HepG2 (cell line): Measurements from ENCODE around the gene MYLK. TPM values are rescaled to one million over a fixed set of nuclear protein-coding genes. Genes with fewer than 3 reads are reported as not detected.

Source experiments
- CBX5 ChIP-seq: sonication (generic); formaldehyde crosslinking; IDR thresholded peaks from 2 replicates; pipeline ENCODE4 v1.4.0; 2020; ENCODE audit warnings: missing genetic modification reagents, borderline replicate concordance
- EP300 ChIP-seq, 3 experiments: sonication (generic) in 1 of 3; formaldehyde crosslinking in 1 of 3; IDR thresholded peaks; 2 replicates each; pipeline versions ENCODE4 v1.5.1 to v1.6.1; 2011 to 2020; ENCODE audit warnings: low read depth in 2 of 3, low read length in 2 of 3, borderline replicate concordance in 1 of 3, improper control_type of control experiment in 1 of 3, mild to moderate bottlenecking in 1 of 3, missing genetic modification reagents in 1 of 3, moderate library complexity in 1 of 3
- FOSL2 ChIP-seq: sonication (generic); formaldehyde crosslinking; IDR thresholded peaks from 2 replicates; pipeline ENCODE4 v1.4.0; 2020; ENCODE audit warnings: missing genetic modification reagents
- GATAD2A ChIP-seq: IDR thresholded peaks from 2 replicates; pipeline ENCODE4 v1.6.1; 2016
- JARID2 ChIP-seq: sonication (generic); formaldehyde crosslinking; IDR thresholded peaks from 2 replicates; pipeline ENCODE4 v1.8.1; 2023; ENCODE audit warnings: missing genetic modification reagents, inconsistent platforms; ENCODE audit not compliant: insufficient replicate concordance
- KAT8 ChIP-seq: IDR thresholded peaks from 2 replicates; pipeline ENCODE4 v1.6.1; 2016; ENCODE audit warnings: missing genetic modification reagents, missing compliant biosample characterization
- NCOA1 ChIP-seq: sonication (generic); formaldehyde crosslinking; IDR thresholded peaks from 2 replicates; pipeline ENCODE4 v1.9.0; 2021; ENCODE audit warnings: missing genetic modification reagents
- RXRA ChIP-seq: sonication (generic); formaldehyde crosslinking; IDR thresholded peaks from 2 replicates; pipeline ENCODE4 v1.5.1; 2020; ENCODE audit warnings: missing genetic modification reagents
- SMARCC2 ChIP-seq: fragments of 450-650 bp; IDR thresholded peaks from 2 replicates; pipeline ENCODE4 v1.6.1; 2017; ENCODE audit warnings: antibody characterized with exemption, mild to moderate bottlenecking
- SRSF4 ChIP-seq: fragments of 200-400 bp; formaldehyde crosslinking; IDR thresholded peaks from one replicate; pipeline ENCODE4 v1.6.1; 2018; ENCODE audit warnings: mild to moderate bottlenecking, low read depth, low read length, moderate library complexity; ENCODE audit not compliant: poor library complexity, severe bottlenecking
- TCF7 ChIP-seq: sonication (generic); IDR thresholded peaks from 2 replicates; pipeline ENCODE4 v1.6.1; 2016; ENCODE audit warnings: antibody characterized with exemption, low read depth
- ZNF121 ChIP-seq: sonication (generic); formaldehyde crosslinking; IDR thresholded peaks from 2 replicates; pipeline ENCODE4 v1.5.0; 2020; ENCODE audit warnings: mild to moderate bottlenecking, missing genetic modification reagents
- ZNF546 ChIP-seq: sonication (generic); formaldehyde crosslinking; conservative IDR thresholded peaks from 2 replicates; pipeline ENCODE4 v1.8.1; 2023; ENCODE audit warnings: mild to moderate bottlenecking, missing genetic modification reagents
- ZNF772 ChIP-seq: sonication (generic); formaldehyde crosslinking; IDR thresholded peaks from 2 replicates; pipeline ENCODE4 v1.5.0; 2020; ENCODE audit warnings: mild to moderate bottlenecking, missing genetic modification reagents
- ZNF773 ChIP-seq: sonication (generic); formaldehyde crosslinking; IDR thresholded peaks from 2 replicates; pipeline ENCODE4 v1.4.0; 2020; ENCODE audit warnings: missing genetic modification reagents, borderline replicate concordance
- polyA plus RNA-seq, 8 experiments: library from polyadenylated mRNA; depleted of rRNA in 3 of 8; stranded (reverse) in 7 of 8; unstranded in 1 of 8; fragments of >200 nt; fragmentation: Illumina TruSeq in 4 of 8; extraction: Trizol in 4 of 8; gene quantifications; 2 replicates each; pipeline versions ENCODE4 v1.2.1 to v1.2.3, GENCODE V29; 2011 to 2016; ENCODE audit warnings: low read depth in 4 of 8, missing spikeins in 1 of 8, mixed read lengths in 1 of 8; ENCODE audit not compliant: insufficient read depth in 1 of 8
- total RNA-seq, 5 experiments: library from RNA; depleted of rRNA; stranded (reverse); fragments of >200 nt; fragmentation: Illumina TruSeq; extraction: Trizol; gene quantifications; 2 replicates each; pipeline ENCODE4 v1.2.3, GENCODE V29; 2016; ENCODE audit warnings: low read depth in 1 of 5
- TF ChIP-seq, protein P1 (sequence below): sonication (generic); formaldehyde crosslinking; IDR thresholded peaks from 2 replicates; pipeline ENCODE4 v1.4.0; 2020; ENCODE audit warnings: missing genetic modification reagents, mild to moderate bottlenecking, borderline replicate concordance
- TF ChIP-seq, protein P2 (sequence below): IDR thresholded peaks from 2 replicates; pipeline ENCODE4 v1.6.1; 2016; ENCODE audit warnings: low read depth
- TF ChIP-seq, protein P3 (sequence below): sonication (generic); formaldehyde crosslinking; IDR thresholded peaks from 2 replicates; pipeline ENCODE4 v1.4.0; 2020; ENCODE audit warnings: missing genetic modification reagents
- TF ChIP-seq, protein P4 (sequence below): sonication (generic); formaldehyde crosslinking; IDR thresholded peaks from 2 replicates; pipeline ENCODE4 v1.4.0; 2020; ENCODE audit warnings: missing genetic modification reagents
- TF ChIP-seq, protein P5 (sequence below): sonication (generic); formaldehyde crosslinking; IDR thresholded peaks from 2 replicates; pipeline ENCODE4 v1.4.0; 2020; ENCODE audit warnings: missing genetic modification reagents

The MYLK gene
- total and polyA plus RNA-seq, 2 of the 13 experiments (the other 11 are each of a cell fraction or from before 2014, with no cell fraction given): 10.6 to 34.9 TPM

GRCh38 chr3:123653221-123653682 lies 230.9 kb downstream of the MYLK start (continued):
- TF ChIP-seq, protein P1, sequence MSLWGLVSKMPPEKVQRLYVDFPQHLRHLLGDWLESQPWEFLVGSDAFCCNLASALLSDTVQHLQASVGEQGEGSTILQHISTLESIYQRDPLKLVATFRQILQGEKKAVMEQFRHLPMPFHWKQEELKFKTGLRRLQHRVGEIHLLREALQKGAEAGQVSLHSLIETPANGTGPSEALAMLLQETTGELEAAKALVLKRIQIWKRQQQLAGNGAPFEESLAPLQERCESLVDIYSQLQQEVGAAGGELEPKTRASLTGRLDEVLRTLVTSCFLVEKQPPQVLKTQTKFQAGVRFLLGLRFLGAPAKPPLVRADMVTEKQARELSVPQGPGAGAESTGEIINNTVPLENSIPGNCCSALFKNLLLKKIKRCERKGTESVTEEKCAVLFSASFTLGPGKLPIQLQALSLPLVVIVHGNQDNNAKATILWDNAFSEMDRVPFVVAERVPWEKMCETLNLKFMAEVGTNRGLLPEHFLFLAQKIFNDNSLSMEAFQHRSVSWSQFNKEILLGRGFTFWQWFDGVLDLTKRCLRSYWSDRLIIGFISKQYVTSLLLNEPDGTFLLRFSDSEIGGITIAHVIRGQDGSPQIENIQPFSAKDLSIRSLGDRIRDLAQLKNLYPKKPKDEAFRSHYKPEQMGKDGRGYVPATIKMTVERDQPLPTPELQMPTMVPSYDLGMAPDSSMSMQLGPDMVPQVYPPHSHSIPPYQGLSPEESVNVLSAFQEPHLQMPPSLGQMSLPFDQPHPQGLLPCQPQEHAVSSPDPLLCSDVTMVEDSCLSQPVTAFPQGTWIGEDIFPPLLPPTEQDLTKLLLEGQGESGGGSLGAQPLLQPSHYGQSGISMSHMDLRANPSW (CRISPR knock-in tag): no peak
- TF ChIP-seq EP300 (IDR thresholded peaks at IDR 0.05; ENCODE audit: low read depth in 2 of 2, low read length in 2 of 2): peak in 1 of 2 experiments; percentile 47; a peak in 1 of 4 replicates
- TF ChIP-seq EP300 (CRISPR knock-in tag; IDR thresholded peaks at IDR 0.05; ENCODE audit: borderline replicate concordance): peak; percentile 43; the same call in 1 of the 2 replicates
- no peak for TF ChIP-seq ZNF772 (CRISPR knock-in tag)
- TF ChIP-seq KAT8 (CRISPR knock-in tag): peak; percentile 41; the same call in 1 of the 2 replicates
- TF ChIP-seq GATAD2A (CRISPR knock-in tag): peak; percentile 69
- no peak for TF ChIP-seq ZNF546 (CRISPR knock-in tag)
- 0 out of 2 replicates have a peak, but pooled peaks have one; percentile 22 for TF ChIP-seq CBX5 (CRISPR knock-in tag)
- TF ChIP-seq NCOA1 (CRISPR knock-in tag): no peak
- TF ChIP-seq SRSF4: no peak
- peak; percentile 47; the same call in 1 of the 2 replicates for TF ChIP-seq FOSL2 (CRISPR knock-in tag)
- no peak for TF ChIP-seq TCF7
- TF ChIP-seq, protein P2, sequence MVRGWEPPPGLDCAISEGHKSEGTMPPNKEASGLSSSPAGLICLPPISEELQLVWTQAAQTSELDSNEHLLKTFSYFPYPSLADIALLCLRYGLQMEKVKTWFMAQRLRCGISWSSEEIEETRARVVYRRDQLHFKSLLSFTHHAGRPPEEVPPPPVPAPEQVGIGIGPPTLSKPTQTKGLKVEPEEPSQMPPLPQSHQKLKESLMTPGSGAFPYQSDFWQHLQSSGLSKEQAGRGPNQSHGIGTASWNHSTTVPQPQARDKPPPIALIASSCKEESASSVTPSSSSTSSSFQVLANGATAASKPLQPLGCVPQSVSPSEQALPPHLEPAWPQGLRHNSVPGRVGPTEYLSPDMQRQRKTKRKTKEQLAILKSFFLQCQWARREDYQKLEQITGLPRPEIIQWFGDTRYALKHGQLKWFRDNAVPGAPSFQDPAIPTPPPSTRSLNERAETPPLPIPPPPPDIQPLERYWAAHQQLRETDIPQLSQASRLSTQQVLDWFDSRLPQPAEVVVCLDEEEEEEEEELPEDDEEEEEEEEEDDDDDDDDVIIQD: 0 out of 2 replicates have a peak, but pooled peaks have one; percentile 30
- TF ChIP-seq, protein P3, sequence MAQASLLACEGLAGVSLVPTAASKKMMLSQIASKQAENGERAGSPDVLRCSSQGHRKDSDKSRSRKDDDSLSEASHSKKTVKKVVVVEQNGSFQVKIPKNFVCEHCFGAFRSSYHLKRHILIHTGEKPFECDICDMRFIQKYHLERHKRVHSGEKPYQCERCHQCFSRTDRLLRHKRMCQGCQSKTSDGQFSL (CRISPR knock-in tag): no peak
- no peak for TF ChIP-seq ZNF773 (CRISPR knock-in tag)
- no peak for TF ChIP-seq SMARCC2
- TF ChIP-seq, protein P4, sequence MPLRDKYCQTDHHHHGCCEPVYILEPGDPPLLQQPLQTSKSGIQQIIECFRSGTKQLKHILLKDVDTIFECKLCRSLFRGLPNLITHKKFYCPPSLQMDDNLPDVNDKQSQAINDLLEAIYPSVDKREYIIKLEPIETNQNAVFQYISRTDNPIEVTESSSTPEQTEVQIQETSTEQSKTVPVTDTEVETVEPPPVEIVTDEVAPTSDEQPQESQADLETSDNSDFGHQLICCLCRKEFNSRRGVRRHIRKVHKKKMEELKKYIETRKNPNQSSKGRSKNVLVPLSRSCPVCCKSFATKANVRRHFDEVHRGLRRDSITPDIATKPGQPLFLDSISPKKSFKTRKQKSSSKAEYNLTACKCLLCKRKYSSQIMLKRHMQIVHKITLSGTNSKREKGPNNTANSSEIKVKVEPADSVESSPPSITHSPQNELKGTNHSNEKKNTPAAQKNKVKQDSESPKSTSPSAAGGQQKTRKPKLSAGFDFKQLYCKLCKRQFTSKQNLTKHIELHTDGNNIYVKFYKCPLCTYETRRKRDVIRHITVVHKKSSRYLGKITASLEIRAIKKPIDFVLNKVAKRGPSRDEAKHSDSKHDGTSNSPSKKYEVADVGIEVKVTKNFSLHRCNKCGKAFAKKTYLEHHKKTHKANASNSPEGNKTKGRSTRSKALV (CRISPR knock-in tag): no peak
- TF ChIP-seq JARID2 (CRISPR knock-in tag): no peak
- TF ChIP-seq, protein P5, sequence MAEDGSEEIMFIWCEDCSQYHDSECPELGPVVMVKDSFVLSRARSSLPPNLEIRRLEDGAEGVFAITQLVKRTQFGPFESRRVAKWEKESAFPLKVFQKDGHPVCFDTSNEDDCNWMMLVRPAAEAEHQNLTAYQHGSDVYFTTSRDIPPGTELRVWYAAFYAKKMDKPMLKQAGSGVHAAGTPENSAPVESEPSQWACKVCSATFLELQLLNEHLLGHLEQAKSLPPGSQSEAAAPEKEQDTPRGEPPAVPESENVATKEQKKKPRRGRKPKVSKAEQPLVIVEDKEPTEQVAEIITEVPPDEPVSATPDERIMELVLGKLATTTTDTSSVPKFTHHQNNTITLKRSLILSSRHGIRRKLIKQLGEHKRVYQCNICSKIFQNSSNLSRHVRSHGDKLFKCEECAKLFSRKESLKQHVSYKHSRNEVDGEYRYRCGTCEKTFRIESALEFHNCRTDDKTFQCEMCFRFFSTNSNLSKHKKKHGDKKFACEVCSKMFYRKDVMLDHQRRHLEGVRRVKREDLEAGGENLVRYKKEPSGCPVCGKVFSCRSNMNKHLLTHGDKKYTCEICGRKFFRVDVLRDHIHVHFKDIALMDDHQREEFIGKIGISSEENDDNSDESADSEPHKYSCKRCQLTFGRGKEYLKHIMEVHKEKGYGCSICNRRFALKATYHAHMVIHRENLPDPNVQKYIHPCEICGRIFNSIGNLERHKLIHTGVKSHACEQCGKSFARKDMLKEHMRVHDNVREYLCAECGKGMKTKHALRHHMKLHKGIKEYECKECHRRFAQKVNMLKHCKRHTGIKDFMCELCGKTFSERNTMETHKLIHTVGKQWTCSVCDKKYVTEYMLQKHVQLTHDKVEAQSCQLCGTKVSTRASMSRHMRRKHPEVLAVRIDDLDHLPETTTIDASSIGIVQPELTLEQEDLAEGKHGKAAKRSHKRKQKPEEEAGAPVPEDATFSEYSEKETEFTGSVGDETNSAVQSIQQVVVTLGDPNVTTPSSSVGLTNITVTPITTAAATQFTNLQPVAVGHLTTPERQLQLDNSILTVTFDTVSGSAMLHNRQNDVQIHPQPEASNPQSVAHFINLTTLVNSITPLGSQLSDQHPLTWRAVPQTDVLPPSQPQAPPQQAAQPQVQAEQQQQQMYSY (CRISPR knock-in tag): no peak
- TF ChIP-seq ZNF121 (CRISPR knock-in tag): no peak
- TF ChIP-seq RXRA: no peak
